CD8-positive, alpha-beta memory T cell (primary cell): ENCODE data around the gene FOXI2. TPM values are rescaled to one million over a fixed set of nuclear protein-coding genes. Genes with fewer than 3 reads are reported as not detected.

Experiments
- CTCF ChIA-PET: fragments of 350-600 bp; sonication (Branson Sonifier 250); formaldehyde crosslinking; loops from one replicate; lab custom pipeline; 2021; ENCODE audit warnings: antibody characterized with exemption; lab: Charles Lee
- POLR2A ChIA-PET: fragments of 350-600 bp; sonication (Branson Sonifier 250); formaldehyde crosslinking; loops from one replicate; lab custom pipeline; 2021; ENCODE audit warnings: antibody characterized with exemption; lab: Charles Lee
- DNase-seq, 5 donors: peaks; one replicate each; pipeline versions ENCODE4 v3.0.0 to v3.0.0-alpha.2; 2020 to 2022; ENCODE audit warnings: mixed read lengths in 1 of 5
- H3K27ac ChIP-seq: one replicate; pipeline ENCODE4 v1.7.0; 2013; ENCODE audit warnings: low read depth, mild to moderate bottlenecking, low read length, moderate library complexity
- H3K27me3 ChIP-seq: 2 replicates; pipeline ENCODE4 v1.7.0; 2013; ENCODE audit warnings: low read length, mild to moderate bottlenecking; ENCODE audit not compliant: insufficient read depth, poor library complexity, severe bottlenecking
- H3K36me3 ChIP-seq: 2 replicates; pipeline ENCODE4 v1.7.0; 2013; ENCODE audit warnings: mild to moderate bottlenecking, low read length, moderate library complexity; ENCODE audit not compliant: insufficient read depth
- H3K4me1 ChIP-seq: 2 replicates; pipeline ENCODE4 v1.7.0; 2013; ENCODE audit warnings: mild to moderate bottlenecking, low read length, moderate library complexity; ENCODE audit not compliant: insufficient read depth
- H3K4me3 ChIP-seq: 2 replicates; pipeline ENCODE4 v1.7.0; 2013; ENCODE audit warnings: mild to moderate bottlenecking, low read length
- H3K9me3 ChIP-seq: 2 replicates; pipeline ENCODE4 v1.7.0; 2013; ENCODE audit warnings: mild to moderate bottlenecking, low read length
- H3K27ac Mint-ChIP-seq, 8 donors: one replicate each; pipeline ENCODE4 v1.8.0; 2020 to 2021; ENCODE audit warnings: mixed read lengths in 8 of 8, mild to moderate bottlenecking in 6 of 8, inconsistent platforms in 3 of 8, moderate library complexity in 3 of 8
- H3K27me3 Mint-ChIP-seq, 2 donors: one replicate each; pipeline ENCODE4 v1.8.0; 2020 to 2021; ENCODE audit warnings: mixed read lengths in 2 of 2, mild to moderate bottlenecking in 1 of 2, moderate library complexity in 1 of 2
- H3K36me3 Mint-ChIP-seq, 3 donors: one replicate each; pipeline ENCODE4 v1.8.0; 2020 to 2021; ENCODE audit warnings: mixed read lengths in 3 of 3, inconsistent platforms in 1 of 3, mild to moderate bottlenecking in 1 of 3
- H3K4me1 Mint-ChIP-seq, 3 donors: one replicate each; pipeline ENCODE4 v1.8.0; 2020 to 2021; ENCODE audit warnings: mixed read lengths in 3 of 3, inconsistent platforms in 1 of 3, mild to moderate bottlenecking in 1 of 3
- H3K4me3 Mint-ChIP-seq, 7 donors: one replicate each; pipeline ENCODE4 v1.8.0; 2020 to 2021; ENCODE audit warnings: mixed read lengths in 7 of 7, mild to moderate bottlenecking in 6 of 7, moderate library complexity in 4 of 7, inconsistent platforms in 2 of 7
- H3K9me3 Mint-ChIP-seq, 5 donors: one replicate each; pipeline ENCODE4 v1.8.0; 2020 to 2022; ENCODE audit warnings: mixed read lengths in 5 of 5, mild to moderate bottlenecking in 3 of 5, moderate library complexity in 2 of 5, inconsistent platforms in 1 of 5
- polyA plus RNA-seq: library from polyadenylated mRNA; unstranded; fragments of 300-500 nt; fragmentation: Illumina TruSeq; gene quantifications from one replicate; pipeline ENCODE4 v1.2.3, GENCODE V29; 2021
- total RNA-seq, 2 experiments: library from RNA; stranded (reverse); gene quantifications; one replicate each; pipeline ENCODE4 v1.2.3, GENCODE V29; 2021

Gene FOXI2
- total and polyA plus RNA-seq, 3 experiments from 2014 or later: not detected

DNA sequence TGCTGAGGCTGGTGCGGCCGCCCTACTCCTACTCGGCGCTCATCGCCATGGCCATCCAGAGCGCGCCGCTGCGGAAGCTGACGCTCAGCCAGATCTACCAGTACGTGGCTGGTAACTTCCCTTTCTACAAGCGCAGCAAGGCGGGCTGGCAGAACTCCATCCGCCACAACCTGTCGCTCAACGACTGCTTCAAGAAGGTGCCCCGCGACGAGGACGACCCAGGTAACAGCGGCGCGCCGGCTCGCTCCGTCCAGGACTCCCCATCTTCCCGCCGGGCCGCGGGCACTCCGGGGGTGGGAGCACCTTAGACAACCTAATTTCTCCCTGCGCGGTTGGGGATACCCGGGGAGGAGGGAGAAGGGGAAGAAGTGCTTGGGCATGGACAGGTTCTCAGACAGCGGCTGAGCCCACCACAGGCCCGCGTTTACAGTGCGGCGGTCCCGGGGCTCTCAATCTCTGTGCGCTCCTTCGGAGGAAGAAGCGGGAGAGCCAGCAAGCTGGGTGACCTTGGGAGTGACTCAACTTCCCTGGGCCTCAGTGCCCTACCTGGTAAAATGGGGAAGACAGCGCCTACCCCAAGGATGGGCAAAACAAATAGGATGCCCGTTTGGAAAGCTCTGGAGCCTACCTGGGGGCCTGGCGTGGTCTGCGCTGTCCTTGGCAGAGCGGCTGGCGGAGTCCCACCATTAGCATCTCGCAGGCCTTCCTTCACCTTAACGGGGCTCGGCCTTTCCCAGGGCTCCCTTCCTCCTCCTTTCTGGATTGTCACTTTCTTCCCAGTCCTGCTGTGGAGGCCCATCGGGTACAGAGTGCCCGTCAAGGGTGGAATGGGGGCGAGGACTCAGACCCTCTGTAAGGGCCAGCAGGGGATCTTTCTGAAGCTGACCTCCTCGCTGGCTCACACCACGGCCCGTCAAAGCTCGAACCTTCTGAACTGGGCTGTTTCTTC is 852 bp downstream of the FOXI2 start:
- Mint-ChIP-seq H3K36me3 (no peaks in the 10 kb centered on the region), H3K27ac (no peak overlapping the region), H3K9me3 (peaks cover 0 to 2% (median 0%) of the 10 kb centered on the region in 5 donors), H3K27me3 (peaks cover 26 to 29% of the 10 kb centered on the region in 2 donors), H3K4me3 (no peak overlapping the region), H3K4me1 (no peaks in the 10 kb centered on the region)
- Histone ChIP-seq H3K27ac (no peak overlapping the region), H3K4me1 (no peaks in the 10 kb centered on the region), H3K4me3 (no peak overlapping the region), H3K27me3 (no peaks in the 10 kb centered on the region), H3K9me3 (no peaks in the 10 kb centered on the region), H3K36me3 (no peaks in the 10 kb centered on the region)
- no peak for DNase-seq
- CTCF ChIA-PET: no interaction called here
- POLR2A ChIA-PET: no interaction called here

DNA sequence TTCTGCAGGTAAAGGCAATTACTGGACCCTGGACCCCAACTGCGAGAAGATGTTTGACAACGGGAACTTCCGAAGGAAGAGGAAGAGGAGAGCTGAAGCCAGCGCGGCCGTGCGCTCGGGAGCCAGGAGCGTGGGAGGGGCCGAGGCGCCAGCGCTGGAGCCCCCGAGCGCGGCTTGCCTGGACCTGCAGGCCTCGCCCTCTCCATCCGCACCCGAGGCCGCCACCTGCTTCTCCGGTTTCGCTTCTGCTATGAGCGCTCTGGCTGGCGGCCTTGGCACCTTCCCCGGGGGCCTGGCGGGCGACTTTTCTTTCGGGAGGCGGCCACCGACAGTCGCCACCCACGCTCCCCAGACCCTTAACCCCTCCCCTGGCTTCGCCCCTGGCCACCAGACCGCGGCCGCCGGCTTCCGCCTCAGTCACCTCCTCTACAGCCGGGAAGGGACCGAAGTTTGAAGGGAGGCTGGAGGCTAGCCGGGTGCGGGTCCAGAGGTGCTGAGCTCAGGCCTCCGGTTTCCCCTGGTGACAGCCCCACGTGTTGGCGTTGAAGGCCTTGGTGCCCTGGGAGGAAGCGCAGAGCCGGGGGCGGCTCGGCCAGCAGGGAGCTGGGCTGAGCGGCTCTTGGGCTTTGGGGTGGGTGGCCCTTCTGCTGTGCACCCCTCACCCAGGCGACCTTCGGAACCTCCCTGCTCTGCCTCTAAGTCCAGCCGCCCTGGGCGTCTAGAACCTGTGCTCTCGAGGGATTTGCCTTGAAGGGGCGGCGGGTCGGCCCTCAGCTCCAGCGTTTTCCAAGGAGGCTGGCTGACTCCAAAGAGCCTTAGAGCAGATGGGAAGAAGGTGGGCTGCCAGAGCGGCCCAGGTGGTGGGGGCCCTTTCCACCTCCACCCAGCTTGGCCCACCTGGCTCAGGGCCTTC is 1.8 kb downstream of the FOXI2 start:
- H3K36me3 ChIP-seq: no peaks in the 10 kb centered on the region
- no peak overlapping the region for H3K27ac ChIP-seq
- DNase-seq: no peak
- Mint-ChIP-seq H3K9me3 (peaks cover 0 to 2% (median 0%) of the 10 kb centered on the region in 5 donors), H3K4me1 (no peaks in the 10 kb centered on the region), H3K36me3 (no peaks in the 10 kb centered on the region), H3K4me3 (no peak overlapping the region), H3K27me3 (peaks cover 19 to 22% of the 10 kb centered on the region in 2 donors), H3K27ac (no peak overlapping the region)
- H3K4me3 ChIP-seq: no peak overlapping the region
- no peaks in the 10 kb centered on the region for H3K9me3 ChIP-seq
- ChIA-PET POLR2A (no interaction called here), CTCF (no interaction called here)
- H3K27me3 ChIP-seq: no peaks in the 10 kb centered on the region
- H3K4me1 ChIP-seq: no peaks in the 10 kb centered on the region

DNA sequence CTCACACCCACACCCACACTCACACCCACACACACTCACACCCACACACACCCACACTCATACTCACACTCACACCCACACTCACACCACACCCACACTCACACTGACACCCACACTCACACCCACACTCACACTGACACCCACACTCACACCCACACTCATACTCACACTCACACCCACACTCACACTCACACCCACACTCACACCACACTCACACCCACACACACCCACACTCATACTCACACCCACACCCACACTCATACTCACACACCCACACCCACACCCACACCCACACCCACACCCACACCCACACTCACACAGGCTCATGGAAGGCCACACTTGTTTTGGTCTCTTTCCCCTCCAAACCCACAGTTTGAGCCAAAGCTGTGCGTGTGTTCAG is 2.9 kb downstream of the FOXI2 start:
- Histone ChIP-seq H3K36me3 (no peaks in the 10 kb centered on the region), H3K27me3 (no peaks in the 10 kb centered on the region), H3K4me1 (no peaks in the 10 kb centered on the region), H3K27ac (no peak overlapping the region), H3K4me3 (no peak overlapping the region), H3K9me3 (no peaks in the 10 kb centered on the region)
- H3K27ac Mint-ChIP-seq: no peak overlapping the region
- peaks cover 0 to 2% (median 0%) of the 10 kb centered on the region in 5 donors for H3K9me3 Mint-ChIP-seq
- H3K36me3 Mint-ChIP-seq: no peaks in the 10 kb centered on the region
- H3K27me3 Mint-ChIP-seq: peaks cover 13 to 16% of the 10 kb centered on the region in 2 donors
- no peak overlapping the region for H3K4me3 Mint-ChIP-seq
- H3K4me1 Mint-ChIP-seq: no peaks in the 10 kb centered on the region
- DNase-seq: no peak
- POLR2A ChIA-PET: no interaction called here
- CTCF ChIA-PET: no interaction called here

- Mint-ChIP-seq H3K4me1 (no peaks in the 10 kb centered on the region), H3K9me3 (peaks cover 0 to 2% (median 0%) of the 10 kb centered on the region in 5 donors), H3K4me3 (no peak overlapping the region), H3K36me3 (no peaks in the 10 kb centered on the region), H3K27me3 (peaks cover 9 to 12% of the 10 kb centered on the region in 2 donors), H3K27ac (no peak overlapping the region)
- Histone ChIP-seq H3K9me3 (no peaks in the 10 kb centered on the region), H3K27me3 (no peaks in the 10 kb centered on the region), H3K36me3 (no peaks in the 10 kb centered on the region), H3K27ac (no peak overlapping the region), H3K4me1 (no peaks in the 10 kb centered on the region), H3K4me3 (no peak overlapping the region)
- CTCF ChIA-PET: no interaction called here
- POLR2A ChIA-PET: no interaction called here
- DNase-seq: no peak
Measured at GRCh38 chr10:127740596-127740995, 3.6 kb downstream of the FOXI2 start.

DNA sequence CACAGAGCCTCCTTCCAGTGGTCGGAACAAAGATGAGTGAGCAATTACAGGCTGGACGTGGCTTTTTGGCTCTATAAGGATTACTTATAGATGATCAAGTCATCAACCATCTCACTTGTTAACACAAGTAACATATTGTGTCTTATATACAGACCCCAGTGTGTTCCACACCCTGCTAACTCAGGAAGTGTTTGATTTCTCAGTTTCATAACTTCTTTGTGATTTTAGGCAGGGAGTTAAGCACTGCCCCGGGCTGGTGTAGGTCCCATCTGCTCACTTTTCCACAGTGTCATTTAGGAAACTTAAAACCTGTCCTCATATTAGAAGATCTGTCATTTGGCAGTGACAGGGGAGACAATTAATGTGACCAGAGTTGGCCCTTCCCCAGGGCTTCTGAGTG is 6.2 kb downstream of the FOXI2 start:
- H3K27me3 ChIP-seq: no peaks in the 10 kb centered on the region
- no peak overlapping the region for H3K4me3 Mint-ChIP-seq

GRCh38 chr10:127744956-127745355 is 8.0 kb downstream of the FOXI2 start:
- no peaks in the 10 kb centered on the region for H3K4me1 Mint-ChIP-seq
- no peaks in the 10 kb centered on the region for H3K36me3 Mint-ChIP-seq
- POLR2A ChIA-PET: no interaction called here

More for the DNA sequence above, 6.2 kb downstream of the FOXI2 start:
- Histone ChIP-seq H3K27ac (no peak overlapping the region), H3K9me3 (no peaks in the 10 kb centered on the region), H3K4me1 (no peaks in the 10 kb centered on the region), H3K4me3 (no peak overlapping the region), H3K36me3 (no peaks in the 10 kb centered on the region)
- peaks cover 0 to 6% (median 0%) of the 10 kb centered on the region in 5 donors for H3K9me3 Mint-ChIP-seq
- H3K36me3 Mint-ChIP-seq: no peaks in the 10 kb centered on the region
- ChIA-PET POLR2A (no interaction called here), CTCF (no interaction called here)
- DNase-seq: no peak
- no peak overlapping the region for H3K27ac Mint-ChIP-seq
- no peaks in the 10 kb centered on the region for H3K4me1 Mint-ChIP-seq
- peaks cover 4 to 7% of the 10 kb centered on the region in 2 donors for H3K27me3 Mint-ChIP-seq

GRCh38 chr10:127745861-127746260 is 8.9 kb downstream of the FOXI2 start:
- H3K36me3 ChIP-seq: no peaks in the 10 kb centered on the region
- no peak for DNase-seq
- Mint-ChIP-seq H3K27me3 (peaks cover 4 to 7% of the 10 kb centered on the region in 2 donors), H3K36me3 (no peaks in the 10 kb centered on the region), H3K9me3 (peaks cover 0 to 11% (median 6%) of the 10 kb centered on the region in 5 donors), H3K27ac (no peak overlapping the region), H3K4me3 (no peak overlapping the region), H3K4me1 (no peaks in the 10 kb centered on the region)
- no peaks in the 10 kb centered on the region for H3K9me3 ChIP-seq
- no peaks in the 10 kb centered on the region for H3K4me1 ChIP-seq
- no peak overlapping the region for H3K27ac ChIP-seq
- H3K27me3 ChIP-seq: no peaks in the 10 kb centered on the region
- H3K4me3 ChIP-seq: no peak overlapping the region
- ChIA-PET CTCF (no interaction called here), POLR2A (no interaction called here)

More at GRCh38 chr10:127744956-127745355, 8.0 kb downstream of the FOXI2 start:
- Histone ChIP-seq H3K27me3 (no peaks in the 10 kb centered on the region), H3K9me3 (no peaks in the 10 kb centered on the region), H3K4me1 (no peaks in the 10 kb centered on the region), H3K4me3 (no peak overlapping the region), H3K36me3 (no peaks in the 10 kb centered on the region), H3K27ac (no peak overlapping the region)
- no peak for DNase-seq
- no peak overlapping the region for H3K27ac Mint-ChIP-seq
- H3K4me3 Mint-ChIP-seq: no peak overlapping the region
- H3K27me3 Mint-ChIP-seq: peaks cover 4 to 7% of the 10 kb centered on the region in 2 donors
- peaks cover 0 to 13% (median 6%) of the 10 kb centered on the region in 5 donors for H3K9me3 Mint-ChIP-seq
- CTCF ChIA-PET: no interaction called here

GRCh38 chr10:127755753-127756152 is 18.8 kb downstream of the FOXI2 start:
- ChIA-PET CTCF (no interaction called here), POLR2A (no interaction called here)
- H3K4me3 Mint-ChIP-seq: no peak overlapping the region
- no peak overlapping the region for H3K27ac Mint-ChIP-seq
- Histone ChIP-seq H3K4me1 (no peaks in the 10 kb centered on the region), H3K27me3 (no peaks in the 10 kb centered on the region), H3K9me3 (no peaks in the 10 kb centered on the region), H3K36me3 (no peaks in the 10 kb centered on the region), H3K27ac (no peak overlapping the region), H3K4me3 (no peak overlapping the region)
- peaks cover 0 to 9% of the 10 kb centered on the region in 2 donors for H3K27me3 Mint-ChIP-seq
- H3K9me3 Mint-ChIP-seq: no peaks in the 10 kb centered on the region
- H3K4me1 Mint-ChIP-seq: no peaks in the 10 kb centered on the region
- no peak for DNase-seq
- H3K36me3 Mint-ChIP-seq: no peaks in the 10 kb centered on the region
